Activated naive CD4-positive, alpha-beta T cell treated with anti-CD3 and anti-CD28 coated beads, Interleukin-2, amount 50 U/mL, for 16 hours (primary cell): ENCODE results near the gene AK2.
"Not testable (repeated sequence)": the region's sequence is repeated elsewhere in the genome, so short reads cannot be mapped to it uniquely, and the experiment has no call there.

Experiments
- DNase-seq: peaks from one replicate; pipeline ENCODE4 v3.0.0-alpha.2; 2020

The AK2 gene

GRCh38 chr1:32997381-32997891 lies 39.2 kb downstream of the AK2 start:
- no peak for DNase-seq

- DNase-seq = not testable (repeated sequence)
These were observed 43.4 kb downstream of the AK2 start for GRCh38 chr1:32993324-32993636.

GRCh38 chr1:32992489-32993323 lies 44.0 kb downstream of the AK2 start:
- DNase-seq = no peak

GRCh38 chr1:32991819-32992488 lies 44.7 kb downstream of the AK2 start:
- no peak for DNase-seq

GRCh38 chr1:32991386-32991785 lies 45.3 kb downstream of the AK2 start:
- no peak for DNase-seq

GRCh38 chr1:32990887-32991286 lies 45.8 kb downstream of the AK2 start:
- DNase-seq = no peak

- no peak for DNase-seq
These were observed 47.3 kb downstream of the AK2 start for GRCh38 chr1:32989160-32990050.

GRCh38 chr1:32988665-32989064 lies 48.0 kb downstream of the AK2 start:
- no peak for DNase-seq

GRCh38 chr1:32985226-32985625 lies 51.5 kb downstream of the AK2 start:
- DNase-seq = no peak

GRCh38 chr1:32984455-32985171 lies 52.1 kb downstream of the AK2 start:
- no peak for DNase-seq

GRCh38 chr1:32984090-32984454 lies 52.6 kb downstream of the AK2 start:
- no peak for DNase-seq

- DNase-seq = no peak
These were observed 53.7 kb downstream of the AK2 start for GRCh38 chr1:32983020-32983419.

- peak; percentile 56 for DNase-seq
These were observed 55.4 kb downstream of the AK2 start for GRCh38 chr1:32981003-32981901.

GRCh38 chr1:32980080-32980479 lies 56.6 kb downstream of the AK2 start:
- no peak for DNase-seq

- DNase-seq = no peak
These were observed 57.8 kb downstream of the AK2 start for GRCh38 chr1:32978854-32979253.

- DNase-seq = no peak
These were observed 59.1 kb downstream of the AK2 start for GRCh38 chr1:32977546-32978087.

- not testable (repeated sequence) for DNase-seq
These were observed 61.6 kb downstream of the AK2 start for GRCh38 chr1:32975055-32975454.

GRCh38 chr1:32973458-32973857 lies 63.2 kb downstream of the AK2 start:
- not testable (repeated sequence) for DNase-seq

GRCh38 chr1:32972814-32973428 lies 63.8 kb downstream of the AK2 start:
- DNase-seq = no peak

GRCh38 chr1:32971576-32971975 lies 65.1 kb downstream of the AK2 start:
- DNase-seq = no peak

- no peak for DNase-seq
These were observed 65.5 kb downstream of the AK2 start for GRCh38 chr1:32971156-32971555.
